Lung (tissue), 12 donors: Measurements from ENCODE around the gene COL4A2. TPM values are rescaled to one million over a fixed set of nuclear protein-coding genes. Genes with fewer than 3 reads are reported as not detected.

Source experiments
- ATAC-seq: fragments of 200-7000 bp; cut with Tn5 transposase; one replicate; pipeline ENCODE4 v1.9.1; 2020; ENCODE audit warnings: moderate number of reproducible peaks; ENCODE audit not compliant: insufficient read depth, low FRiP score
- DNase-seq, 3 donors: peaks; one replicate each; pipeline ENCODE4 v3.0.0-alpha.2; 2013 to 2017
- H3K27ac ChIP-seq, 2 donors: one replicate each; pipeline ENCODE4 v1.5.1; 2013; ENCODE audit warnings: mild to moderate bottlenecking in 2 of 2, moderate library complexity in 2 of 2, control low read depth in 1 of 2, inconsistent platforms in 1 of 2, low read depth in 1 of 2, low read length in 1 of 2
- H3K27me3 ChIP-seq, 3 donors: one replicate each; pipeline ENCODE4 v1.5.1; 2013; ENCODE audit warnings: low read length in 2 of 3; ENCODE audit not compliant: control insufficient read depth in 3 of 3, insufficient read depth in 3 of 3
- H3K36me3 ChIP-seq, 4 donors: one replicate each; pipeline ENCODE4 v1.5.1; 2013; ENCODE audit warnings: low read length in 4 of 4, mild to moderate bottlenecking in 1 of 4, moderate library complexity in 1 of 4; ENCODE audit not compliant: control insufficient read depth in 4 of 4, insufficient read depth in 4 of 4
- H3K4me1 ChIP-seq, 5 donors: one replicate each; pipeline ENCODE4 v1.5.1; 2013; ENCODE audit warnings: low read length in 5 of 5, mild to moderate bottlenecking in 2 of 5, moderate library complexity in 1 of 5; ENCODE audit not compliant: control insufficient read depth in 5 of 5, insufficient read depth in 5 of 5
- H3K4me3 ChIP-seq: one replicate; pipeline ENCODE4 v1.5.1; 2013; ENCODE audit warnings: mild to moderate bottlenecking, control low read depth, moderate library complexity
- H3K9ac ChIP-seq, 2 donors: one replicate each; pipeline ENCODE4 v1.5.1; 2013; ENCODE audit warnings: low read length in 2 of 2, control low read depth in 1 of 2; ENCODE audit not compliant: insufficient read depth in 1 of 2
- H3K9me3 ChIP-seq, 4 donors: one replicate each; pipeline ENCODE4 v1.5.1; 2013; ENCODE audit warnings: low read length in 3 of 4, mild to moderate bottlenecking in 1 of 4, moderate library complexity in 1 of 4; ENCODE audit not compliant: control insufficient read depth in 4 of 4, insufficient read depth in 3 of 4
- WGBS, 2 donors: extraction: QIAGEN DNeasy Blood & Tissue Kit; methylation state at CpG; one replicate each; pipeline ENCODE4 v1.1.7; 2013; 5-methylcytosine and 5-hydroxymethylcytosine counted together
- polyA plus RNA-seq, 2 donors: library from polyadenylated mRNA; stranded (reverse); fragments of 200-250 nt; gene quantifications; one replicate each; pipeline ENCODE4 v1.2.1, GENCODE V29; 2013
- total RNA-seq, 2 donors: library from RNA; depleted of rRNA in 1 of 2; stranded (reverse); fragments of >200 nt in 1 of 2; gene quantifications; one replicate each; pipeline ENCODE4 v1.2.1, GENCODE V29; 2014 to 2021
- TF ChIP-seq, protein P1 (sequence below): IDR thresholded peaks from 2 replicates; pipeline ENCODE4 v1.5.1; 2012; ENCODE audit warnings: mild to moderate bottlenecking; ENCODE audit errors: control extremely low read depth, extremely low read depth
- donor health status: control.
- donor health status: control.
- donor health status: Bipolar disorder and iron deficiency.
- donor health status: healthy.
- donor health status: DM: yes; HTN: yes; CAD: no.

Gene COL4A2
- total and polyA plus RNA-seq, 4 donors = 169 to 627 (median 339) TPM

- ATAC-seq (no peak), DNase-seq (no peak)
- Histone ChIP-seq H3K36me3 (peaks cover 24 to 65% (median 51%) of the 10 kb centered on the region in 4 donors), H3K9me3 (no peaks in the 10 kb centered on the region), H3K9ac (no peak overlapping the region), H3K27me3 (no peaks in the 10 kb centered on the region), H3K4me1 (no peaks in the 10 kb centered on the region), H3K4me3 (no peak overlapping the region), H3K27ac (no peak overlapping the region)
- WGBS, 2 donors = 97% methylated on average over 10 of the region's 10 CpGs
- TF ChIP-seq, protein P1, sequence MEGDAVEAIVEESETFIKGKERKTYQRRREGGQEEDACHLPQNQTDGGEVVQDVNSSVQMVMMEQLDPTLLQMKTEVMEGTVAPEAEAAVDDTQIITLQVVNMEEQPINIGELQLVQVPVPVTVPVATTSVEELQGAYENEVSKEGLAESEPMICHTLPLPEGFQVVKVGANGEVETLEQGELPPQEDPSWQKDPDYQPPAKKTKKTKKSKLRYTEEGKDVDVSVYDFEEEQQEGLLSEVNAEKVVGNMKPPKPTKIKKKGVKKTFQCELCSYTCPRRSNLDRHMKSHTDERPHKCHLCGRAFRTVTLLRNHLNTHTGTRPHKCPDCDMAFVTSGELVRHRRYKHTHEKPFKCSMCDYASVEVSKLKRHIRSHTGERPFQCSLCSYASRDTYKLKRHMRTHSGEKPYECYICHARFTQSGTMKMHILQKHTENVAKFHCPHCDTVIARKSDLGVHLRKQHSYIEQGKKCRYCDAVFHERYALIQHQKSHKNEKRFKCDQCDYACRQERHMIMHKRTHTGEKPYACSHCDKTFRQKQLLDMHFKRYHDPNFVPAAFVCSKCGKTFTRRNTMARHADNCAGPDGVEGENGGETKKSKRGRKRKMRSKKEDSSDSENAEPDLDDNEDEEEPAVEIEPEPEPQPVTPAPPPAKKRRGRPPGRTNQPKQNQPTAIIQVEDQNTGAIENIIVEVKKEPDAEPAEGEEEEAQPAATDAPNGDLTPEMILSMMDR = no peak
Measured at GRCh38 chr13:110498765-110499164, 191.7 kb downstream of the COL4A2 start.

- H3K9ac ChIP-seq = no peak overlapping the region
- no peaks in the 10 kb centered on the region for H3K4me1 ChIP-seq
- H3K36me3 ChIP-seq = peaks cover 31 to 65% (median 55%) of the 10 kb centered on the region in 4 donors
- no peak overlapping the region for H3K27ac ChIP-seq
- no peaks in the 10 kb centered on the region for H3K9me3 ChIP-seq
- 92 to 95% methylated on average over 10 of the region's 10 CpGs for WGBS, 2 donors
- TF ChIP-seq, protein P1 = no peak
- H3K27me3 ChIP-seq = no peaks in the 10 kb centered on the region
- ATAC-seq (no peak), DNase-seq (no peak)
- no peak overlapping the region for H3K4me3 ChIP-seq
Measured at GRCh38 chr13:110499621-110500281, 192.7 kb downstream of the COL4A2 start.

DNA sequence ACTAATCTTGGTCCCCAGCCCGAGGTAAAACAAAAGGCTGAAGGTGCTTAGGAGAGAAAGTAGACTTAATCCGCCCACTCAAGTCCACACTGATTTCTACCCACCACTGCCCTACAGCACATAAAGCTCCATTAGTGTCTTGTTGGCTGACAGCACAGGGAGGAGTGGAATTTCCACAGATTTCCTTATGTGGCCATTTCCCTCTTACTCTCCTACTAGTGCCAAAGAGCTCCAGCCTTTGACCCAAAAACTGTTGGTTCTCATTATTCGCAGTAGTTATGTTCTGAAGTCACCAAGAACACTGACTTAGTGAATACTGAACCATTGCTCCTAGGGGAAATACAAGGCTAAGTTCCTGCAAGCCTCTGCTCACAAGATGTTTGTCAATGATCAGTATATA is 193.3 kb downstream of the COL4A2 start:
- DNase-seq = no peak
- no peak overlapping the region for H3K9ac ChIP-seq
- H3K4me1 ChIP-seq = no peaks in the 10 kb centered on the region
- 88 to 92% methylated on average over 3 of the region's 3 CpGs for WGBS, 2 donors
- no peaks in the 10 kb centered on the region for H3K9me3 ChIP-seq
- H3K4me3 ChIP-seq = no peak overlapping the region
- TF ChIP-seq, protein P1 = no peak
- ATAC-seq = no peak
- H3K27me3 ChIP-seq = no peaks in the 10 kb centered on the region
- peaks cover 25 to 64% (median 53%) of the 10 kb centered on the region in 4 donors for H3K36me3 ChIP-seq
- H3K27ac ChIP-seq = no peak overlapping the region

GRCh38 chr13:110501188-110501587 is 194.1 kb downstream of the COL4A2 start:
- no peaks in the 10 kb centered on the region for H3K27me3 ChIP-seq
- peaks cover 24 to 56% (median 50%) of the 10 kb centered on the region in 4 donors for H3K36me3 ChIP-seq
- ATAC-seq (no peak), DNase-seq (no peak)
- TF ChIP-seq, protein P1 = no peak
- H3K4me1 ChIP-seq = peaks cover 0 to under 1% (median 0%) of the 10 kb centered on the region in 5 donors
- WGBS, 2 donors = 94 to 97% methylated on average over 9 of the region's 9 CpGs
- H3K27ac ChIP-seq = no peak overlapping the region
- no peak overlapping the region for H3K4me3 ChIP-seq
- no peaks in the 10 kb centered on the region for H3K9me3 ChIP-seq
- no peak overlapping the region for H3K9ac ChIP-seq
